ENCODE results near the gene LMO7. TPM values are rescaled to one million over a fixed set of nuclear protein-coding genes. Genes with fewer than 3 reads are reported as not detected.

Gene LMO7
- total RNA-seq, 1 donor from 2014 or later = 446 TPM

DNA sequence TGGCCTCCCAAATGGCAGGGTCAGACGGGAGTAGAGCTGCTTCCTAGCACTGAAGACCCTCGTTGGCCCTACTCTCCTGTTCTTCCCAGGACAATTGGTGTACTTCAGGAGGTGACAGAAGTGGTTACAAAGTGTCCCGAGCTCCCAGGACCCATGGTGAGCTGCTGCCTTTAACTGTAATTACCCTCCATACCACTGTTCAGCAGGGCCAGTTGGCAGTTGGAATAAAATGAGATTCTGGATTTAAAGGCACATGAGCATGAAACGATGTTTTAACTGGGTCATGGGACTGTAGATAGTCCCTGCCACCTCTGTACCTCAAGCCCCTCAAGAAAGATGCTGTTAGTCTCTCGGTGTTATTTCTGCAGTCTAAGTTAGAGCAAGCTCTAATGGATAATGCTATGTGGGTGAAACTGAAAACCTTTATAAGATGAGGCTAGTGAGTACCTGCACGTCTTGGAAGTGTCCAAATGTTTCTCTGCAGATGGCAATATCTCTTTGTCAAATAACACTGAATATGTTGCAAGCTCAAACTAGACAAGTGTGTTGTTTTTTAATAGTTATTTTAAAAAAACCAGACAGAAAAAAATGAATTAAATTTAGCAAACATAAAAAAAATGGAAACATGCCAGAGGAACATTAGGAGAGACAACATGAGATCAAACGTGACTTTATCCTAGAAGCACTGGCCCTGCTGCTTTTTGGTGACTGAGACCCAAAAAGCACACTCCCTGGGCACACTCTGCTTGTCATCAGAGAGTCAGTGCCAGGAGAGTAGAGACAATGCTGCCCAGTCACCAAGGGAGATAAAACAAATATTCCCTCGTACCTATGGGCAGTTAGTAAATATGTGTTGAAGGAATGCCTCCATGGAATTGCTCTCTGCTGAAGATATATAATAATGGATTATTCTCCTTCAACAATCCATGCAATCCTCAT, 266.3 kb downstream of the LMO7 start:
- H3K4me3 ChIP-seq = no peak overlapping the region
- no peak for DNase-seq
- H3K27me3 ChIP-seq (ENCODE audit: low read depth) = no peaks in the 10 kb centered on the region
- H3K27ac ChIP-seq (replicated peaks) = peak overlapping the region; percentile 52
- no peaks in the 10 kb centered on the region for H3K9me3 ChIP-seq (replicated peaks)
- peaks cover 27% of the 10 kb centered on the region for H3K4me1 ChIP-seq
- H3K36me3 ChIP-seq = no peaks in the 10 kb centered on the region
- intact Hi-C loops (cut with micrococcal nuclease) = no loop called here
- TF ChIP-seq, protein P1, sequence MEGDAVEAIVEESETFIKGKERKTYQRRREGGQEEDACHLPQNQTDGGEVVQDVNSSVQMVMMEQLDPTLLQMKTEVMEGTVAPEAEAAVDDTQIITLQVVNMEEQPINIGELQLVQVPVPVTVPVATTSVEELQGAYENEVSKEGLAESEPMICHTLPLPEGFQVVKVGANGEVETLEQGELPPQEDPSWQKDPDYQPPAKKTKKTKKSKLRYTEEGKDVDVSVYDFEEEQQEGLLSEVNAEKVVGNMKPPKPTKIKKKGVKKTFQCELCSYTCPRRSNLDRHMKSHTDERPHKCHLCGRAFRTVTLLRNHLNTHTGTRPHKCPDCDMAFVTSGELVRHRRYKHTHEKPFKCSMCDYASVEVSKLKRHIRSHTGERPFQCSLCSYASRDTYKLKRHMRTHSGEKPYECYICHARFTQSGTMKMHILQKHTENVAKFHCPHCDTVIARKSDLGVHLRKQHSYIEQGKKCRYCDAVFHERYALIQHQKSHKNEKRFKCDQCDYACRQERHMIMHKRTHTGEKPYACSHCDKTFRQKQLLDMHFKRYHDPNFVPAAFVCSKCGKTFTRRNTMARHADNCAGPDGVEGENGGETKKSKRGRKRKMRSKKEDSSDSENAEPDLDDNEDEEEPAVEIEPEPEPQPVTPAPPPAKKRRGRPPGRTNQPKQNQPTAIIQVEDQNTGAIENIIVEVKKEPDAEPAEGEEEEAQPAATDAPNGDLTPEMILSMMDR (IDR thresholded peaks at IDR 0.05; ENCODE audit: borderline replicate concordance) = no peak

- Histone ChIP-seq H3K27ac (replicated peaks) (no peak overlapping the region), H3K9me3 (replicated peaks) (no peaks in the 10 kb centered on the region), H3K4me3 (no peak overlapping the region), H3K4me1 (peaks cover 38% of the 10 kb centered on the region), H3K27me3 (ENCODE audit: low read depth) (no peaks in the 10 kb centered on the region), H3K36me3 (no peaks in the 10 kb centered on the region)
- no peak for DNase-seq
- intact Hi-C loops (cut with micrococcal nuclease) = no loop called here
- TF ChIP-seq, protein P1 (IDR thresholded peaks at IDR 0.05; ENCODE audit: borderline replicate concordance) = no peak
Measured at GRCh38 chr13:75904012-75904411, 267.9 kb downstream of the LMO7 start.

DNA sequence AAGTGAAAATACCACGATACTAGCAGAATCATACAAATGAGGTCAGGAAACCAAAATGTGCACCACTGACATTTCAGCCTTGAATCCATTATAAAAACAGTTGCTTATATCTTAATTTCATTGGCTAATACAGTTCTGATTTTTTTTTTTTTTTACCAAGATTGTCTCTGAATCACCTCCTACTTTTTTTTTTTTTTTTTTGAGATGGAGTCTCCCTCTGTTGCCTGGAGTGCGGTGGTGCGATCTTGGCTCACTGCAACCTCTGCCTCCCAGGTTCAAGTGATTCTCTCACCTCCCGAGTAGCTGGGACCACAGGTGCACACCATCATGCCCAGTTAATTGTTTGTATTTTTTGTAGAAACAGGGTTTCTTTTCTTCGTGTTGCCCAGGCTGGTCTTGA, 270.2 kb downstream of the LMO7 start:
- no peak for DNase-seq
- TF ChIP-seq, protein P1 (IDR thresholded peaks at IDR 0.05; ENCODE audit: borderline replicate concordance) = no peak
- intact Hi-C loops (cut with micrococcal nuclease) = no loop called here
- H3K27me3 ChIP-seq (ENCODE audit: low read depth) = no peaks in the 10 kb centered on the region
- no peaks in the 10 kb centered on the region for H3K36me3 ChIP-seq
- no peaks in the 10 kb centered on the region for H3K9me3 ChIP-seq (replicated peaks)
- no peak overlapping the region for H3K27ac ChIP-seq (replicated peaks)
- H3K4me1 ChIP-seq = peaks cover 38% of the 10 kb centered on the region
- no peak overlapping the region for H3K4me3 ChIP-seq

DNA sequence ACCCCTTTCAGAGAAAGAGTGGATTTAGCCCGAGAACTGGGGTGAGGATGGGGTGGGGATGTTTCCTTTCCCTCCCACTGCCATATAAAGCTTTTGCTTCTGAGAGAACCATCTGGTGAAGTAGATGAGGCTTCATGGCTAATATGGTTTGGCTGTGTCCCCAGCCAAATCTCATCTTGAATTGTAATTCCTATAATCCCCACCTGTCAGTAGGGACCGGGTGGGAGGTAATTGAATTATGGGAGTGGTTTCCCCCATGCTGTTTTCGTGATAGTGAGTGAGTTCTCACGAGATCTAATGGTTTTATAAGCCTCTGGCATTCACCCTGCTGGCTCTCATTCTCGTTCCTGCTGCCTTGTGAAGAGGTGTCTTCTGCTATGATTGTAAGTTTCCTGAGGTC, 270.9 kb downstream of the LMO7 start:
- no peak for DNase-seq
- Histone ChIP-seq H3K27me3 (ENCODE audit: low read depth) (no peaks in the 10 kb centered on the region), H3K4me1 (peaks cover 31% of the 10 kb centered on the region), H3K9me3 (replicated peaks) (no peaks in the 10 kb centered on the region), H3K36me3 (no peaks in the 10 kb centered on the region), H3K27ac (replicated peaks) (peak overlapping the region; percentile 21), H3K4me3 (no peak overlapping the region)
- TF ChIP-seq, protein P1 (IDR thresholded peaks at IDR 0.05; ENCODE audit: borderline replicate concordance) = no peak
- intact Hi-C loops (cut with micrococcal nuclease) = no loop called here

- Histone ChIP-seq H3K4me1 (peaks cover 22% of the 10 kb centered on the region), H3K27ac (replicated peaks) (peak overlapping the region; percentile 21), H3K4me3 (no peak overlapping the region), H3K9me3 (replicated peaks) (no peaks in the 10 kb centered on the region), H3K36me3 (no peaks in the 10 kb centered on the region), H3K27me3 (ENCODE audit: low read depth) (no peaks in the 10 kb centered on the region)
- peak; percentile 25 for DNase-seq
- TF ChIP-seq, protein P1 (IDR thresholded peaks at IDR 0.05; ENCODE audit: borderline replicate concordance) = no peak
- intact Hi-C loops (cut with micrococcal nuclease) = no loop called here
Measured at GRCh38 chr13:75908141-75908540, 272.0 kb downstream of the LMO7 start.

Other genes starting within 250 kb of the LMO7 start
- 97.5 TPM for gene TBC1D4, start 154.2 kb upstream of the LMO7 start, total RNA-seq
- gene COMMD6, start 98.5 kb upstream of the LMO7 start, total RNA-seq = 145 TPM
- 23.2 TPM for gene UCHL3, start 86.5 kb upstream of the LMO7 start, total RNA-seq

Measured in left ventricle myocardium inferior (tissue), 1 donor.